Measurements from ENCODE around the gene ARID1B. TPM values are rescaled to one million over a fixed set of nuclear protein-coding genes. Genes with fewer than 3 reads are reported as not detected.

ARID1B gene
- total and polyA plus RNA-seq, 11 donors, result 15.3 to 76.1 (median 40.7) TPM

GRCh38 chr6:157171801-157172200 is 394.6 kb downstream of the ARID1B start:
- peaks cover 0 to 25% (median 8%) of the 10 kb centered on the region in 12 donors for H3K4me1 ChIP-seq
- ATAC-seq (no peak), DNase-seq (no peak)
- peaks cover 0 to 44% (median 20%) of the 10 kb centered on the region in 9 donors for H3K36me3 ChIP-seq
- intact Hi-C loops (cut with DNase I), result loop anchor here in 2 of 10 donors (5.0 to 10.0 kb wide), 2 partner anchors 134 to 307 kb away; no protein-coding TSS in a partner anchor
- no peak overlapping the region for H3K4me3 ChIP-seq
- H3K27ac ChIP-seq, result no peak overlapping the region
- WGBS, 4 donors, result 93 to 100% (median 96%) methylated on average over 7 of the region's 7 CpGs
- H3K9me3 ChIP-seq, result no peaks in the 10 kb centered on the region
- TF ChIP-seq CTCF (IDR thresholded peaks at IDR 0.05), result no peak
- no peaks in the 10 kb centered on the region for H3K27me3 ChIP-seq

- 63 to 66% (median 64%) methylated on average over 8 of the region's 8 CpGs for WGBS, 4 donors
- DNase-seq, result no peak
- Histone ChIP-seq H3K9me3 (no peaks in the 10 kb centered on the region), H3K4me1 (peaks cover 0 to 25% (median 8%) of the 10 kb centered on the region in 12 donors), H3K27ac (no peak overlapping the region), H3K27me3 (no peaks in the 10 kb centered on the region), H3K36me3 (peaks cover 0 to 39% (median 16%) of the 10 kb centered on the region in 9 donors), H3K4me3 (no peak overlapping the region)
- intact Hi-C loops (cut with DNase I), result loop anchor here in 2 of 10 donors (5.0 to 10.0 kb wide), 2 partner anchors 135 to 307 kb away; no protein-coding TSS in a partner anchor
- TF ChIP-seq POLR2A (IDR thresholded peaks at IDR 0.05) (no peak), CTCF (IDR thresholded peaks at IDR 0.05) (no peak)
- ATAC-seq, result no peak
Measured at GRCh38 chr6:157172231-157172701, 395.1 kb downstream of the ARID1B start.

- no peaks in the 10 kb centered on the region for H3K9me3 ChIP-seq
- TF ChIP-seq POLR2A (IDR thresholded peaks at IDR 0.05) (no peak), CTCF (IDR thresholded peaks at IDR 0.05) (no peak)
- no peak overlapping the region for H3K4me3 ChIP-seq
- ATAC-seq, result peak in 1 of 4 donors; percentile 20
- intact Hi-C loops (cut with DNase I), result loop anchor here in 2 of 10 donors (5.0 to 10.0 kb wide), 2 partner anchors 136 to 308 kb away; no protein-coding TSS in a partner anchor
- no peak for DNase-seq
- no peak overlapping the region for H3K27ac ChIP-seq
- H3K27me3 ChIP-seq, result no peaks in the 10 kb centered on the region
- 85 to 89% (median 87%) methylated on average over 5 of the region's 5 CpGs for WGBS, 4 donors
- H3K4me1 ChIP-seq, result peaks cover 0 to 25% (median 8%) of the 10 kb centered on the region in 12 donors
- peaks cover 0 to 32% (median 8%) of the 10 kb centered on the region in 9 donors for H3K36me3 ChIP-seq
Measured at GRCh38 chr6:157172830-157173536, 395.8 kb downstream of the ARID1B start.

GRCh38 chr6:157173776-157174175 is 396.6 kb downstream of the ARID1B start:
- Histone ChIP-seq H3K27ac (no peak overlapping the region), H3K27me3 (no peaks in the 10 kb centered on the region), H3K4me1 (peaks cover 0 to 25% (median 8%) of the 10 kb centered on the region in 12 donors), H3K36me3 (peaks cover 0 to 24% (median under 1%) of the 10 kb centered on the region in 9 donors), H3K9me3 (no peaks in the 10 kb centered on the region), H3K4me3 (no peak overlapping the region)
- TF ChIP-seq POLR2A (IDR thresholded peaks at IDR 0.05) (no peak), CTCF (IDR thresholded peaks at IDR 0.05) (no peak)
- WGBS, 4 donors, result 94 to 97% (median 95%) methylated on average over 8 of the region's 8 CpGs
- intact Hi-C loops (cut with DNase I), result loop anchor here in 2 of 10 donors (5.0 to 10.0 kb wide), 2 partner anchors 136 to 309 kb away; no protein-coding TSS in a partner anchor
- ATAC-seq (no peak), DNase-seq (no peak)
